Lower leg skin (tissue), 4 donors: ENCODE measurements around the gene VWA5B1. TPM values are rescaled to one million over a fixed set of nuclear protein-coding genes. Genes with fewer than 3 reads are reported as not detected.

ENCODE experiments used
- DNase-seq, 2 donors: peaks; one replicate each; pipeline ENCODE4 v3.0.0-alpha.2; 2019; ENCODE audit warnings: low spot score in 2 of 2
- H3K4me3 ChIP-seq: fragments of 200-600 bp; sonication (generic); 2 replicates; pipeline ENCODE4 v1.5.1; 2017; ENCODE audit warnings: mild to moderate bottlenecking, low read depth; ENCODE audit not compliant: poor library complexity, severe bottlenecking
- CTCF ChIP-seq, 3 donors: fragments of 450-650 bp; IDR thresholded peaks; one replicate each; pipeline ENCODE4 v1.5.1; 2016; ENCODE audit warnings: antibody characterized with exemption in 3 of 3, mild to moderate bottlenecking in 3 of 3, moderate library complexity in 2 of 3
- POLR2A ChIP-seq, 2 donors: fragments of 450-650 bp; IDR thresholded peaks; one replicate each; pipeline ENCODE4 v1.6.1; 2016 to 2017; ENCODE audit warnings: antibody characterized with exemption in 2 of 2, mild to moderate bottlenecking in 1 of 2, moderate library complexity in 1 of 2
- WGBS, 2 donors: methylation state at CpG; one replicate each; pipeline ENCODE4 v1.1.5; 2018; 5-methylcytosine and 5-hydroxymethylcytosine counted together
- intact Hi-C: fragments of 100-400 bp; cut with DNase I; formaldehyde crosslinking; loops from one replicate; pipeline ENCODE4 v1.15.0; 2023; ENCODE audit warnings: low total_unique reads
- total RNA-seq, 4 donors: library from RNA; depleted of rRNA; stranded (reverse); fragments of >200 nt; gene quantifications; one replicate each; pipeline ENCODE4 v1.1.0, GENCODE V29; 2016

The VWA5B1 gene
- total RNA-seq, 4 donors from 2014 or later, result not detected

GRCh38 chr1:20349561-20349960 is 58.9 kb downstream of the VWA5B1 start:
- H3K4me3 ChIP-seq, result no peak overlapping the region
- no peak for DNase-seq
- WGBS, 2 donors, result 80 to 96% methylated on average over 5 of the region's 5 CpGs
- intact Hi-C loops, result no loop called here
- TF ChIP-seq POLR2A (IDR thresholded peaks at IDR 0.05) (no peak), CTCF (IDR thresholded peaks at IDR 0.05) (no peak)

- 79 to 86% methylated on average over 12 of the region's 12 CpGs for WGBS, 2 donors
- DNase-seq, result no peak
- TF ChIP-seq POLR2A (IDR thresholded peaks at IDR 0.05), result no peak
- TF ChIP-seq CTCF (IDR thresholded peaks at IDR 0.05), result no peak
- intact Hi-C loops, result no loop called here
- no peak overlapping the region for H3K4me3 ChIP-seq
Measured at GRCh38 chr1:20349971-20350370, 59.3 kb downstream of the VWA5B1 start.

GRCh38 chr1:20350421-20350820 is 59.7 kb downstream of the VWA5B1 start:
- WGBS, 2 donors, result 78 to 88% methylated on average over 7 of the region's 7 CpGs
- TF ChIP-seq POLR2A (IDR thresholded peaks at IDR 0.05), result no peak
- intact Hi-C loops, result no loop called here
- no peak overlapping the region for H3K4me3 ChIP-seq
- DNase-seq, result no peak

- intact Hi-C loops, result no loop called here
- TF ChIP-seq CTCF (IDR thresholded peaks at IDR 0.05) (no peak), POLR2A (IDR thresholded peaks at IDR 0.05) (no peak)
- DNase-seq, result no peak
- WGBS, 2 donors, result 68 to 74% methylated on average over 9 of the region's 9 CpGs
- no peak overlapping the region for H3K4me3 ChIP-seq
Measured at GRCh38 chr1:20351911-20352701, 61.4 kb downstream of the VWA5B1 start.

- WGBS, 2 donors, result 91 to 92% methylated on average over 13 to 14 of the region's 17 CpGs
- intact Hi-C loops, result no loop called here
- H3K4me3 ChIP-seq, result no peak overlapping the region
- DNase-seq, result no peak
- no peak for TF ChIP-seq POLR2A (IDR thresholded peaks at IDR 0.05)
- TF ChIP-seq CTCF (IDR thresholded peaks at IDR 0.05), result no peak
Measured at GRCh38 chr1:20353836-20354235, 63.2 kb downstream of the VWA5B1 start.

GRCh38 chr1:20354610-20355009 is 63.9 kb downstream of the VWA5B1 start:
- WGBS, 2 donors, result 92 to 97% methylated on average over 4 of the region's 4 CpGs
- DNase-seq, result no peak
- TF ChIP-seq POLR2A (IDR thresholded peaks at IDR 0.05), result no peak
- no peak for TF ChIP-seq CTCF (IDR thresholded peaks at IDR 0.05)
- no peak overlapping the region for H3K4me3 ChIP-seq
- intact Hi-C loops, result no loop called here
